NCI-H128 (cell line): ENCODE data around the gene TUBB2A.
"Not testable (repeated sequence)": the region's sequence is repeated elsewhere in the genome, so short reads cannot be mapped to it uniquely, and the experiment has no call there.

ENCODE experiments used
- DNase-seq: peaks from one replicate; lab custom pipeline; 2025; ENCODE audit not compliant: unreplicated experiment; lab: John Stamatoyannopoulos, UW

The TUBB2A gene

GRCh38 chr6:3157131-3157933, at the start of gene TUBB2A:
TSS of gene TUBB2A (minus strand) at chr6:3157544. CDS start at chr6:3157463, 81 bp downstream.
- DNase-seq = peak; percentile 50

- no peak for DNase-seq
These were observed 49.1 kb upstream of the TUBB2A start for GRCh38 chr6:3206339-3207015.

GRCh38 chr6:3205913-3206312, 48.6 kb upstream of the TUBB2A start:
- DNase-seq = no peak

- no peak for DNase-seq
These were observed 47.6 kb upstream of the TUBB2A start for GRCh38 chr6:3204921-3205320.

GRCh38 chr6:3202999-3203696, 45.8 kb upstream of the TUBB2A start:
- no peak for DNase-seq

- DNase-seq = no peak
These were observed 44.0 kb upstream of the TUBB2A start for GRCh38 chr6:3201388-3201787.

- DNase-seq = no peak
These were observed 43.3 kb upstream of the TUBB2A start for GRCh38 chr6:3200682-3201081.

- DNase-seq = no peak
These were observed 42.0 kb upstream of the TUBB2A start for GRCh38 chr6:3199382-3199781.

- not testable (repeated sequence) for DNase-seq
These were observed 40.4 kb upstream of the TUBB2A start for GRCh38 chr6:3197734-3198133.

- no peak for DNase-seq
These were observed 39.4 kb upstream of the TUBB2A start for GRCh38 chr6:3196770-3197169.

- no peak for DNase-seq
These were observed 38.6 kb upstream of the TUBB2A start for GRCh38 chr6:3195695-3196497.

GRCh38 chr6:3195420-3195694, 38.0 kb upstream of the TUBB2A start:
- no peak for DNase-seq

- no peak for DNase-seq
These were observed 37.4 kb upstream of the TUBB2A start for GRCh38 chr6:3194535-3195419.

GRCh38 chr6:3193102-3193849, 35.9 kb upstream of the TUBB2A start:
- no peak for DNase-seq

- no peak for DNase-seq
These were observed 33.4 kb upstream of the TUBB2A start for GRCh38 chr6:3190779-3191178.

- no peak for DNase-seq
These were observed 32.7 kb upstream of the TUBB2A start for GRCh38 chr6:3190056-3190455.

GRCh38 chr6:3189192-3189591, 31.8 kb upstream of the TUBB2A start:
- DNase-seq = not testable (repeated sequence)

GRCh38 chr6:3188262-3188661, 30.9 kb upstream of the TUBB2A start:
- no peak for DNase-seq

- no peak for DNase-seq
These were observed 29.6 kb upstream of the TUBB2A start for GRCh38 chr6:3186974-3187382.

- DNase-seq = no peak
These were observed 25.7 kb upstream of the TUBB2A start for GRCh38 chr6:3183066-3183465.
